Hindlimb muscle (tissue), 1 donor: ENCODE results near the gene PPP1R15A. TPM values are rescaled to one million over a fixed set of nuclear protein-coding genes. Genes with fewer than 3 reads are reported as not detected.
"Not testable (repeated sequence)": the region's sequence is repeated elsewhere in the genome, so short reads cannot be mapped to it uniquely, and the experiment has no call there.

ENCODE experiments used
- DNase-seq: peaks from one replicate; pipeline ENCODE4 v3.0.0-alpha.2; 2013
- polyA plus RNA-seq: library from polyadenylated mRNA; unstranded; fragments of 120-200 nt; gene quantifications from one replicate; pipeline ENCODE4 v1.2.1, GENCODE V29; 2013; ENCODE audit not compliant: insufficient read length

The PPP1R15A gene
- polyA plus RNA-seq, 1 donor, result 59.4 TPM

DNA sequence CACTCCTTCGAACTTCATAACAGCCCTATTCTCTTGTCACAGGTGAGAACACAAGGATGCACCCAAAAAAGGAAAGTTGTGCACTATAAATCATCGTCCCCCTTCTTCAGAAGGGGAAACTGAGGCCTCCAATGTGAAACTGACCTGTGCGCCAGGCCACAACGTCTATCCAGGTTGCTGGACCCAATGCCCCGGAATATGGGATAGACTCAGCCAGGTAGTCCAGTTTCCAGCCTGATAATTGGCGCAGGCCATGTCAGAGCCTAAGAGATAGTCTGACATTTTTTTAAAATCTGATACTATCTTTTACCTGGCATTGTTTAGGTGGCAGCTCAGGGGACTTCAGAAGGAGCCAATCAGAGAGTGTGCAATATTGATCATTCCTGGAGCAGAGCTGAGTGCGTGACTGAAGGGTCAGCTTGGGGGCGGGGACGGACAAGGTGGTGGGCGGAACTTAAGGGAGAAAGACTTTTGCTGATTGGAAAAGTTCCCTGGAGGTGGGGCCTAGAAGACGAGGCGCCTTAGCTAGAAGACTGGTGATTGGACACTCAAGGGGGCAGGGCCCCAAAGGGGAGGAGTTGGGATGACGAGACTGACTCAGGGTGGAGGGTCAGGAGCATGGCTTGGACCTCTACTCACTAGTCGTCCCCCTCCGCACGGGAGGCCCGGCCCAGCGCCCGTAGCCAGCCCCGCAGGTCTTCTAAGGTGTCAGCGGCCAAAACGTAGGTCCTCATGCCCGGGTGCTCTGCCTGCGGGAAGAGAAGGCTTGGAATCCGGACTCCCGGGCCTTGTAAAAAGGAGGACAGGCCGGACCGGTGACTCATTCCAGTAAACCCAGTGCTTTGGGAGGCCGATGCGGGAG is 12.3 kb upstream of the PPP1R15A start:
- DNase-seq, result no peak

DNA sequence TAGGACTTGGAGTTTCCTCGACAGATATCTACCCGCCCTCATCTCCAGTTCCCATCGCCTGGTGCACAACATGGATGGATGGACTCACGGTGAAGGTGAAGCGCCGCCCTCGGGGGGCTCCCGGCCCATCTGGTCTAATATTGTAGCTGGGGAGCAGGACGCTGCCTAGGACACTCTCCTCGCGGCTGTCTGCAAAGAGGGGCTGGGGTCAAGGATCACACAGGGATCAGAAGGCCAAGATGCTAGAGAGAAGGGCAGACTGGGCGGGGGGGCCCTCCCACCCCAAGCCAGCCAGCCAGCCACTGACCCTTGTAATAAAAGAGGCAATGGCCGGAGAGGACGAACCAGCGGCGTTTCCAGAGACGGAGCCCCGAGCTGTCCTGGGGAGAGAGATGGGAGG is 10.9 kb upstream of the PPP1R15A start:
- DNase-seq, result no peak

DNA sequence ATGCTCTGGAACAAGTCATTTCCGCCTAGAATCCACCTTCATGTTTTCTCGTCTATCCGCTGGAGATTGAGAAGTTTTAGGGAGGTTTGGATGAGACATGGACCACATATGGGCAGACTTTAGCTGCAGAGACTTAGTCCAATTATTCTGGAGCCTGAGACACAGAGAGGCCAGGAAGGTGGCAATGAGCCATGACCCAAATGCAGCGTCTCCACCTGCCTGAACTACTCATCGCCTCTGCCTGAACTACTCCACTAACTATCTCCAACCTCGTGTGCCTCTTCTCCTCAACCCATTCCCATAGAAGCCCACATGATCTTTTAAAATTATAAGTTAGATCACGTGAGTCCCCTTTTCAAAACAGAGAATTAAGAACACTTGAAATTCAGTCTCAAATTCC is 9.4 kb upstream of the PPP1R15A start:
- DNase-seq, result no peak

DNA sequence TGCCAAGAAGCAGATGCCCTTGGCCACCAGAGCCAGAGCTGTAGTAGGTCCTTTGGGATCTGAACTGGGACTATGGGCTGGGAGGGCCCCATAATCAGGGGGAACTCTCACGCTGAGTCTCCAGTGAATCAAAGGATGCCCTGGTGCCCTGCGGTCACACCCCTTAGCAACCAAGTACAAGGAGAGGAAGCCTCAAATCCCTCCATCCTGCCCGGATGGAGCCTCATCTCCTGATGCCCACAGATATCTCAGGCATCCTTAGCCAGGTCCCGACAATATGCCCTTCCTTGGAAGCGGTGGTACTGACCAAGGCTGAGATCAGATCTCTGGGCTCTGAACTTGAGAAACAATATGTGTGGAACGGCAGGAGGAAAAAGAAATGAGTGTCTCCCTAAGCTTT is 5.5 kb upstream of the PPP1R15A start:
- DNase-seq, result no peak

DNA sequence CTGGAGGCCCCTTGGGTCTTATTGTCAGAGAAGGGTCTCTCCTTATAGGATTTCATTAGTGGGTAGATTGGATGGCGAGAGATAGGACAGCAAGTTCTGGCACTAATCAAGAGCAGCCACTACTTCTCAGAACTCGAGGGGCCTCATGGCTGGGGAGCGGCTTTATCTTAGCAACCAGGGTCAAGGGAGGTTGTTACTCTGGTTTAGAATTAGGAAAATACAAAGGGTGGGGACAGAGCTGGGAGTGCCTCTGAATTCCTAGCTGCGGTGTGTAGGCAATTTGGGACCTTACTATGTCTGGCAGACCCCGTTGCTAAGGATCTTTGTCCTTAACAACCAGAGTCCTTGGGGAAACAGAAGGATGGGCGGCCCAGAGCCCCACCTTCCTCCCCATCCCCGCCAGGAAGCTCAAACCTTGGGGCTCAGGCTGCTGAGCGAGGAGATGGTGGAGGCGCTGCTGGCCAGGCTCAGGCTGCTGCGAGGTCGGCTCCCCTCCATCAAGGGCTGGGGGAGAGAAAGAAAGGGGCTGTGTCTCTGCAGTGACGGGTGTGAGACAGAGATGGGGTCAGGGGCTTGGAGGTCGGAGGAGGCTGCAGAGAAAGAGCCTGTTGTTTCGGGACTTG is 5.0 kb upstream of the PPP1R15A start:
- peak; percentile 52 for DNase-seq

DNA sequence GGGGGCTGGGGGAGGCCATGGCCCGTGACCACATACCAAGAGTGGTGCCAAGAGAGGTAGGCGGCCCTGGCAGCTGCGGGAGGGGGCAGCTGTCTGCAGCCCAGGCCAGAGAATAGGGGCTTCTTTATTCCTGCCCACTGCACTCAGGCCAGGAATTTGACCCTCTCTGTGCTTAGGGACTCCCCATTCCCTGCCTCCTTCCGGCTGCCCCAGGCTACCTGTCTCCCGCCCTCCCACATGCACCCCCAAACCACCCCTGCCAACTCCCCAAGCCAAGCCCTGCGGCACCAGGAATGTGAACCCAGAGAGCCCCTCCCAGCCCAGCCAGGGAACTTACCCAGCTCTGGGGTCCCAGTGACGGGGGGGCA is 4.5 kb upstream of the PPP1R15A start:
- DNase-seq, result no peak

DNA sequence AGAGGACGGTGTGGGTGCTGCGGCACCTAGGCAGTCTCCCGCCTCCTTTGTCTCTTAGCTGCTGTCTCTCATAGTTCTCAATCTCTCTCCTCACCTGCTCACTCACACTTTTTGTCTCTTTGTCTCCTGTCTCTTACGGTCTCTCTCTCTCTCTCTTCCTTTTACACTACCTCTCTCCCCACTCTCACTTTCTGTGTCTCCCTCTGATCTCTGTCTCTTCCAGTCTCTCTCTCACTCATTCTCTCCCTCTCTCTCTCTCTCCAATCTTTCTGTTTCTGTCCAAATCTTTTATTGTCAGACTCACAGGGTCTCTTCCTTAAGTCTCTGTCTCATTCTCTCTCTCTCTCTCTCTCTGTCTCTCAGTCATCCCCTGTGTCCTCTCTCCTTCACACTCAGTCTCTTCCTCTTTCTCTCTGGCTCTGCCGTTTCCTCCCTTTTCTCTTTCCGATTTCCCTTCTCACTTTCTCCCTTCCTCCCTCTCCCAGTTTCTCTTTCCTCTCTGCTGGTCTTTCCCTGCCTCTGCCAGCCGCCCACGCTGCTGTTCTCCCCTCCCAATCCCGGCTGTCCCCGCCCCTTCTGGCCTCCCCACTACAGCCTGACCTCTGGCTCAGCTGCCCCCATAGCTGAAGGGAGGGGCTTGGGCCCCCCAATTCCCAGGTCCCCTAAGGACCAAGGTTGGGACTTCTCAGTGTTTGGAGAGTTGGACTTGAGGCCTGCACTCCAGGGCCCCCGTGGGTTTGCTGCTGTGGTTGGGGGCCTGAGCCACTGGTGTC is 3.9 kb upstream of the PPP1R15A start, which contains the start of gene PLEKHA4:
TSS of gene PLEKHA4 (minus strand) at position 504 of the 773 bp plus-strand sequence. CDS start 997 bp downstream, outside the sequence.
- DNase-seq, result peak; percentile 81

DNA sequence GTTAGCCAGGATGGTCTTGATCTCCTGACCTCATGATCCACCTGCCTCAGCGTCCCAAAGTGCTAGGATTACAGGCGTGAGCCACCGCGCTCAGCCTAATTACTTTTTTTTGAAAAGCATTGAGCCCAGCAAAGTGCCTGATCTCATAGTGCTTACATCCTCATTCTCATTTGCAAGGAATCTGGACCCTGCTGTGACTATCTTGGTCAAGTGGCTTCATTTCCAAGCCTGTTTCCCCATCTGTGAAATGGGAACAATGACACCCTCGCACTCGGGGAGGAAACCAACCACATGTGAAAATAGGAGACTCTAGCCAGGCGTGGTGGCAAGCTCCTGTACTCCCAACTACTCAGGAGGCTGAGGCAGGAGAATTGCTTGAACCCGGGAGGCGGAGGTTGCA is 2.2 kb upstream of the PPP1R15A start:
- DNase-seq, result no peak

DNA sequence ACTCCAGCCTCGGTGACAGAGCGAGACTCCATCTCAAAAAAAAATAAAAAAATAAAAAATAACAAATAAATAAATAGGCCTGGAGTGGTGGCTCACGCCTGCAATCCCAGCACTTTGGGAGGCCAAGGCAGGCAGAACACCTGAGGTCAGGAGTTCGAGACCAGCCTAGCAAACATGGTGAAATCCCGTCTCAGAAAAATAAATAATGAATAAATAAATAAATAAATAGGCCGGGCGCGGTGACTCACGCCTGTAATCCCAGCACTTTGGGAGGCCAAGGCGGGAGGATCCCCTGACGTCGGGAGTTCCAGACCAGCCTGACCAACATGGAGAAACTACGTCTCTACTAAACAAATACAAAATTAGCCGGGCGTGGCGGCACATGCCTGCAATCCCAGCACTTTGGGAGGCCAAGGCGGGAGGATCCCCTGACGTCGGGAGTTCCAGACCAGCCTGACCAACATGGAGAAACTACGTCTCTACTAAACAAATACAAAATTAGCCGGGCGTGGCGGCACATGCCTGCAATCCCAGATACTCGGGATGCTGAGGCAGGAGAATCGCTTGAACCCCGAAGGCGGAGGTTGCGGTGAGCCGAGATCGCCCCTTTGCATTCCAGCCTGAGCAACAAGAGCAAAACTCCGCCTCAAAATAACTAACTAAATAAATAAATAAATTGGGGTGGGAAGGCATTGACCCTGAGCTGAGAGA is 595 bp upstream of the PPP1R15A start:
- not testable (repeated sequence) for DNase-seq

DNA sequence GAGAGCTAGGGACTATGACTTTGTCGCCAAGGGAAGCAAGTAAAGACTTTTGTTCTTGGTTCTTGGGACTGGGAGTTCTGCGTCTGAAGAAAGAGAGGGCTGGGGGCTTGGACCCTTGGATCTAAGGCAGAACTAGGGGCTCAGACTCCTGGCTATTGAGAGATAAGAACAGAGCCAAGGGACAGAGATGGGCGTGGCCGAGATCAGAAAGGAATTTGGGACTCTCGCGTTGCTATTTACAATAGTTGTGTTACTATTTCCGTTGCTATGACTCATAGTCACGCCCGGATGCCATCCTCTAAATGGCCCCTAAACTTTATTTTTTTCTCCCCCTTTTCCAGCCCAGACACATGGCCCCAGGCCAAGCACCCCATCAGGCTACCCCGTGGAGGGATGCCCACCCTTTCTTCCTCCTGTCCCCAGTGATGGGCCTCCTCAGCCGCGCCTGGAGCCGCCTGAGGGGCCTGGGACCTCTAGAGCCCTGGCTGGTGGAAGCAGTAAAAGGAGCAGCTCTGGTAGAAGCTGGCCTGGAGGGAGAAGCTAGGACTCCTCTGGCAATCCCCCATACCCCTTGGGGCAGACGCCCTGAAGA is 759 bp downstream of the PPP1R15A start:
- DNase-seq, result peak; percentile 87

DNA sequence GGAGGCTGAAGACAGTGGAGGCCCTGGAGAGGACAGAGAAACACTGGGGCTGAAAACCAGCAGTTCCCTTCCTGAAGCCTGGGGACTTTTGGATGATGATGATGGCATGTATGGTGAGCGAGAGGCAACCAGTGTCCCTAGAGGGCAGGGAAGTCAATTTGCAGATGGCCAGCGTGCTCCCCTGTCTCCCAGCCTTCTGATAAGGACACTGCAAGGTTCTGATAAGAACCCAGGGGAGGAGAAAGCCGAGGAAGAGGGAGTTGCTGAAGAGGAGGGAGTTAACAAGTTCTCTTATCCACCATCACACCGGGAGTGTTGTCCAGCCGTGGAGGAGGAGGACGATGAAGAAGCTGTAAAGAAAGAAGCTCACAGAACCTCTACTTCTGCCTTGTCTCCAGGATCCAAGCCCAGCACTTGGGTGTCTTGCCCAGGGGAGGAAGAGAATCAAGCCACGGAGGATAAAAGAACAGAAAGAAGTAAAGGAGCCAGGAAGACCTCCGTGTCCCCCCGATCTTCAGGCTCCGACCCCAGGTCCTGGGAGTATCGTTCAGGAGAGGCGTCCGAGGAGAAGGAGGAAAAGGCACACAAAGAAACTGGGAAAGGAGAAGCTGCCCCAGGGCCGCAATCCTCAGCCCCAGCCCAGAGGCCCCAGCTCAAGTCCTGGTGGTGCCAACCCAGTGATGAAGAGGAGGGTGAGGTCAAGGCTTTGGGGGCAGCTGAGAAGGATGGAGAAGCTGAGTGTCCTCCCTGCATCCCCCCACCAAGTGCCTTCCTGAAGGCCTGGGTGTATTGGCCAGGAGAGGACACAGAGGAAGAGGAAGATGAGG is 1.5 kb downstream of the PPP1R15A start:
- no peak for DNase-seq

DNA sequence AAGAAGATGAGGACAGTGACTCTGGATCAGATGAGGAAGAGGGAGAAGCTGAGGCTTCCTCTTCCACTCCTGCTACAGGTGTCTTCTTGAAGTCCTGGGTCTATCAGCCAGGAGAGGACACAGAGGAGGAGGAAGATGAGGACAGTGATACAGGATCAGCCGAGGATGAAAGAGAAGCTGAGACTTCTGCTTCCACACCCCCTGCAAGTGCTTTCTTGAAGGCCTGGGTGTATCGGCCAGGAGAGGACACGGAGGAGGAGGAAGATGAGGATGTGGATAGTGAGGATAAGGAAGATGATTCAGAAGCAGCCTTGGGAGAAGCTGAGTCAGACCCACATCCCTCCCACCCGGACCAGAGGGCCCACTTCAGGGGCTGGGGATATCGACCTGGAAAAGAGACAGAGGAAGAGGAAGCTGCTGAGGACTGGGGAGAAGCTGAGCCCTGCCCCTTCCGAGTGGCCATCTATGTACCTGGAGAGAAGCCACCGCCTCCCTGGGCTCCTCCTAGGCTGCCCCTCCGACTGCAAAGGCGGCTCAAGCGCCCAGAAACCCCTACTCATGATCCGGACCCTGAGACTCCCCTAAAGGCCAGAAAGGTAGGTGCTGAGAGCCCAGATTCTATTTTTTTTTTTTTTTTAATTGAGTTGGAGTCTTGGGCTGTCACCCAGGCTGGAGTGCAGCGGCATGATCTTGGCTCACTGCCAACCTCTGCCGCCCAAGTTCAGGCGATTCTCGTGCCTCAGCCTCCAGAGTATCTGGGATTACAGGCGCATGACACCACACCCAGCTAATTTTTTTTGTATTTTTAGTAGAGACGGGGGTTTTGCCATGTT is 2.3 kb downstream of the PPP1R15A start:
- no peak for DNase-seq

DNA sequence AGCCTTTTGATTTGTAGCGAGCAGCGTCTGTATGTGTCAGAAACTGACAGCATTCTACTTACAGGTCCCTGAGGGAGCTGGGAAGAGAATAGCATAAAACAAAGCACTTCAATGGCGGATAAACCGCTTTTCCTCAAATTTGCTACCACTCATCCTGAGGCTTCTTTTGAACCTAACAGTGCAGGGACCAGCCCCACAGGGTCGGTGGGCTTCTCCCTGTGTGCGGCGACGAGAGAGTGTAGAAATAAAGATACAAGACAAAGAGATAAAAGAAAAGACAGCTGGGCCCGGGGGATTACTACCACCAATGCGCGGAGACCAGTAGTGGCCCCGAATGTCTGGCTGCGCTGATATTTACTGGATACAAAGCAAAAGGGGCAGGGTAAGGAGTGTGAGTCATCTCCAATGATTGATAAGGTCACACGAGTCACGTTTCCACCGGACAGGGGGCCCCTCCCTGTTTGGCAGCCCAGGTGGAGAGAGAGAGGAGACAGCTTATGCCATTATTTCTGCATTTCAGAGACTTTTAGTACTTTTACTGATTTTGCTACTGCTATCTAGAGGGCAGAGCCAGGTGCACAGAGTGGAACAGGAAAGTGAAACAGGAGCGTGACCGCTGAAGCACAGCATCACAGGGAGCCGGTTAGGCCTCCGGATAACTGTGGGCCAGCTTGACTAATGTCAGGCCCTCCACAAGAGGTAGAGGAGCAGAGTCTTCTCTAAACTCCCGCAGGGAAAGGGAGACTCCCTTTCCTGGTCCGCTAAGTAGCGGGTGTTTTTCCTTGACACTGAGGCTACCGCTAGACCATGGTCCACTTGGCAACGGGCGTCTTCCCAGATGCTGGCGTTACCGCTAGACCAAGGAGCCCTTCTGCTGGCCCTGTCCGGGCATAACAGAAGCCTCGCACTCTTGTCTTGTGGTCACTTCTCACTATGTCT is 4.1 kb downstream of the PPP1R15A start:
- DNase-seq, result not testable (repeated sequence)

DNA sequence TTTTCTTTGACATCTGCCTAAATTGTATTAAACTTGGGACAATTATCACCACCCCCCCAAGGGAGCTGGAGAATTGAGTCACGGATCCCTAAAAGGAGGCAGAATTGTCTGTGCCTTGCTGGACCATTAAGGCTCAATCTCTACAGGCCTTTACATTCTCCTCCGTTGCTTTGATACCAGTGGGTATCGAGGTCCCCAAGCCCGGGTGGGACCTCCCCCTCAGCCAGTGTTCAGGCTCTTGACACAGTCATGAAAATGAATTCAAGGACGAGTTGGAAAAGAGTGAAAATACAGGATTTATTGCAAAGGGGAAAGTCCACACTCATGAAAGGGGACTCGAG is 5.6 kb downstream of the PPP1R15A start:
- DNase-seq, result no peak

DNA sequence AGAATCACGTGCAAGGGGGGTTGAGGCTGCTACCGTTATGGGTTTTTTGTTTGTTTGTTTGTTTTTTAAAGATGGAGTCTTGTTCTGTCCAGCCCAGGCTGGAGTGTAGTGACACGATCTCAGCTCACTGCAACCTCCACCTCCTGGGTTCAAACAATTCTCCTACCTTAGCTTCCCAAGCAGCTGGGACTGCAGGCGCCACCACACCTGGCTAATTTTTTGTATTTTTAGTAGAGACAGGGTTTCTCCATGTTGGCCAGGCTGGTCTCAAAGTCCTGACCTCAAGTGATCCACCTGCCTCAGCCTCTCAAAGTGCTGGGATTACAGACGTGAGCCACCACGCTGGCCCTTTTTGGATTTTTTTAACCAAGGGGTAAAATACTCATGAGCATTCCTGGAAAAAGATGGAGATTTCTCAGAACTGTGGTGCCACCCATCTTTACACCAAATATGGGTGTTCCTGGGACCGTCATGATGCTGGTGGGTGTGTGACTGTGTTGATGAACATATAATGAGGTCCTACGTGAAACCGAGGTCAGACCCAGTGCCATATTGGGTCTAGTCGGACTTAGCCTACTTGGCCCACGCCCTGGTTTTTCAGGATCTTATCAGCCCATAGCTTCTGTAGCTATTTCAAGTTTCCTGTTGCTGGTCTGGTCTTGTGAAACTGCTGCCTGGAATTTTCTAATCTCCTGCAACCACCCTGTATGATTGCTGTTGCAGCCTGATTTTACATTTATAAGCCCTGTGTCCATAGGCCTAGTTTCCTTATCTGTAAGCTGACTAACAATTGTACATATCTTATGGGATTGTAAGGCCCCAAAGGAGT is 6.2 kb downstream of the PPP1R15A start:
- no peak for DNase-seq

DNA sequence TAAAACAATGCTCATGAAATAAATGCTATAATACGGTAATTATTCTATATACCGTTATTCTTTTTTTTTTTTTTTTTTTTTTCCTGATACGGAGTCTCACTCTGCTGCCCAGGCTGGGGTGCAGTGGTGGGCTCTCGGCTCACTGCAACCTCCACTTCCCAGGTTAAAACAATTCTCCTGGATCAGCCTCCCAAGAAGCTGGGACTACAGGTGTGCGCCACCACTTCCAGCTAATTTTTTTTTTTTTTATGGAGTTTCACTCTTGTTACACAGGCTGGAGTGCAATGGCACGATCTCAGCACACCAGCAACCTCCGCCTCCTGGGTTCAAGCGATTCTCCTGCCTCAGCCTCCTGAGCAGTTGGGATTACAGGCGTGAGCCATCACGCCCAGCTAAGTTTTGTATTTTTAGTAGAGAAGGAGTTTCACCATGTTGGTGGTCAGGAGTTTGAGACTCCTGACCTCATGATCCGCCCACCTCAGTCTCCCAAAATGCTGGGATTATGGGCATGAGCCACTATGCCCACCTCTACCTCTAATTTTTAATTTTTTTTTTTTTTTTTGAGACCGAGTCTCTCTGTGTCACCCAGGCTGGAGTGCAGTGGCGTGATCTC is 6.9 kb downstream of the PPP1R15A start:
- no peak for DNase-seq

DNA sequence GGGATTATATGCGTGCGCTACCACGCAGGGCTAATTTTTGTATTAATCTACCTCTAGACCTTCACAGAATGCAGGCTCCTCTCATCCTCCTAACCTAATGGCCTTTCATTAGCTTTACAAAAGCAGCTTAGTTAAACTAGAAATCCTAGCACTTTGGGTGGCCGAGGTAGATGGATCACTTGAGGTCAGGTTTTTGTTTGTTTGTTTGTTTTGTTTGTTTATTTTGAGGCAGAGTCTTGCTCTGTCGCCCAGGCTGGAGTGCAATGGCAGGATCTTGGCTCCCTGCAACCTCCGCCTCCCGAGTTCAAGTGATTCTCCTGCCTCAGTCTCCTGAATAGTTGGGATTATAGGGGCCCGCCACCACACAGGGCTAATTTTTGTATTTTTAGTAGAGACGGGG is 7.5 kb downstream of the PPP1R15A start:
- DNase-seq, result not testable (repeated sequence)
